Activated CD4-positive, CD25-positive, alpha-beta regulatory T cell treated with anti-CD3 and anti-CD28 coated beads, Interleukin-2, amount 50 U/mL, for 16 hours (primary cell): Measurements from ENCODE around the gene STIM1.
"Not testable (repeated sequence)": the region's sequence is repeated elsewhere in the genome, so short reads cannot be mapped to it uniquely, and the experiment has no call there.

Experiments used
- DNase-seq: peaks from one replicate; pipeline ENCODE4 v3.0.0-alpha.2; 2020; ENCODE audit warnings: low read depth, low spot score

Gene STIM1

GRCh38 chr11:4025248-4025966 is 169.9 kb downstream of the STIM1 start:
- DNase-seq: no peak

- no peak for DNase-seq
Observed at GRCh38 chr11:4025967-4026324, 170.5 kb downstream of the STIM1 start.

GRCh38 chr11:4026389-4026788 is 170.9 kb downstream of the STIM1 start:
- DNase-seq: no peak

- no peak for DNase-seq
Observed at GRCh38 chr11:4027746-4028145, 172.3 kb downstream of the STIM1 start.

- no peak for DNase-seq
Observed at GRCh38 chr11:4030197-4030596, 174.7 kb downstream of the STIM1 start.

- DNase-seq: no peak
Observed at GRCh38 chr11:4032097-4032496, 176.6 kb downstream of the STIM1 start.

GRCh38 chr11:4035985-4036384 is 180.5 kb downstream of the STIM1 start:
- no peak for DNase-seq

- DNase-seq: no peak
Observed at GRCh38 chr11:4039011-4039410, 183.5 kb downstream of the STIM1 start.

GRCh38 chr11:4040461-4040860 is 185.0 kb downstream of the STIM1 start:
- DNase-seq: no peak

GRCh38 chr11:4041731-4042391 is 186.4 kb downstream of the STIM1 start:
- DNase-seq: no peak

- no peak for DNase-seq
Observed at GRCh38 chr11:4044976-4045646, 189.6 kb downstream of the STIM1 start.

- no peak for DNase-seq
Observed at GRCh38 chr11:4048340-4048739, 192.9 kb downstream of the STIM1 start.

- DNase-seq: no peak
Observed at GRCh38 chr11:4049006-4049405, 193.5 kb downstream of the STIM1 start.

GRCh38 chr11:4050138-4050537 is 194.7 kb downstream of the STIM1 start:
- no peak for DNase-seq

- DNase-seq: not testable (repeated sequence)
Observed at GRCh38 chr11:4053200-4053599, 197.7 kb downstream of the STIM1 start.

- no peak for DNase-seq
Observed at GRCh38 chr11:4054643-4055042, 199.2 kb downstream of the STIM1 start.

- DNase-seq: no peak
Observed at GRCh38 chr11:4059424-4059823, 204.0 kb downstream of the STIM1 start.

GRCh38 chr11:4060182-4060923 is 204.9 kb downstream of the STIM1 start:
- DNase-seq: no peak

GRCh38 chr11:4061700-4062099 is 206.2 kb downstream of the STIM1 start:
- DNase-seq: no peak

- DNase-seq: no peak
Observed at GRCh38 chr11:4063348-4063747, 207.9 kb downstream of the STIM1 start.

- DNase-seq: no peak
Observed at GRCh38 chr11:4064278-4064955, 209.0 kb downstream of the STIM1 start.

- DNase-seq: no peak
Observed at GRCh38 chr11:4065086-4065485, 209.6 kb downstream of the STIM1 start.
